ENCODE data around the gene CLEC2L.

DNA sequence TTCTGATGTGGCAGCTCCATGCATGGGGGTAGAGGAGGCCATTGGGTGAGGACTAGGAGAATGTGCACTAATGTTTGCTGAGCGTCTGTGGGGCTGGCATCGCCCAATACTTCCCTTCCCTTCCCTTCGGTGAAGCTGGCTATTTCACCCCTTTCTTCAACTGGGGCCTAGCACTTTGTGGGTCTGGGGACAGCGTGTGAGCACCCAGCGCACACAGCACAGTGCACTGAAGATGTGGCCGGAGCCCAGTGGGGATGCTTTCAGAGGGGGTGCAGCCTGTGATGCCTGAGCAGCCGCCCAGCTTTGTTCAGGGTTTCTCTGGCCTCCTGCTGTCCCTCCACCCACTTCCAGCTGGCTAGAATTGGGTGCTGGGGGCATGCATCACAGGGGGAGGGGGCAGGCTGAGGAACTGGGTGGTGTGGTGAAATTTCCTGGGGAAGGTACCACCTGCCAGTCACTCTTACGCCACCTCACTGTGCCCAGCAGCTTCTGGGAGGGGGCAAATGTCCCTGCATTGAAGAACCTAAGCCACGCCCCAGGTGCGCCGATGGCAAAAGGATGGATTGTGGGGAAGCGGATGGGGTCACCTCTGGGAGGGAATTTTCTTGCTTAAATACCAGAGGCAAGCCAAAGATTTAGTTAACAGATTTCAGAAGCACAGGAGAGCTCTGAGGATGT lies 45.5 kb downstream of the CLEC2L start:
- TF ChIP-seq, protein P1, sequence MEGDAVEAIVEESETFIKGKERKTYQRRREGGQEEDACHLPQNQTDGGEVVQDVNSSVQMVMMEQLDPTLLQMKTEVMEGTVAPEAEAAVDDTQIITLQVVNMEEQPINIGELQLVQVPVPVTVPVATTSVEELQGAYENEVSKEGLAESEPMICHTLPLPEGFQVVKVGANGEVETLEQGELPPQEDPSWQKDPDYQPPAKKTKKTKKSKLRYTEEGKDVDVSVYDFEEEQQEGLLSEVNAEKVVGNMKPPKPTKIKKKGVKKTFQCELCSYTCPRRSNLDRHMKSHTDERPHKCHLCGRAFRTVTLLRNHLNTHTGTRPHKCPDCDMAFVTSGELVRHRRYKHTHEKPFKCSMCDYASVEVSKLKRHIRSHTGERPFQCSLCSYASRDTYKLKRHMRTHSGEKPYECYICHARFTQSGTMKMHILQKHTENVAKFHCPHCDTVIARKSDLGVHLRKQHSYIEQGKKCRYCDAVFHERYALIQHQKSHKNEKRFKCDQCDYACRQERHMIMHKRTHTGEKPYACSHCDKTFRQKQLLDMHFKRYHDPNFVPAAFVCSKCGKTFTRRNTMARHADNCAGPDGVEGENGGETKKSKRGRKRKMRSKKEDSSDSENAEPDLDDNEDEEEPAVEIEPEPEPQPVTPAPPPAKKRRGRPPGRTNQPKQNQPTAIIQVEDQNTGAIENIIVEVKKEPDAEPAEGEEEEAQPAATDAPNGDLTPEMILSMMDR (IDR thresholded peaks at IDR 0.05), result no peak
- no peak for TF ChIP-seq POLR2A (IDR thresholded peaks at IDR 0.05)
